ENCODE data around the gene MAPK6. TPM values are rescaled to one million over a fixed set of nuclear protein-coding genes. Genes with fewer than 3 reads are reported as not detected.

Gene MAPK6
- 10 to 100 TPM; 10.4 to 26.2 (median 18.2) TPM for total RNA-seq
- polyA plus RNA-seq: 10 to 100 TPM in 1 of 2 donors, 1 to 10 TPM in 1; 3.6 to 17.5 TPM
- long read RNA-seq, donor 1, full-length matches to known transcripts: 24 of 32 reads
- long read RNA-seq, donor 1, partial matches to known transcripts: 3 of 32 reads
- long read RNA-seq, donor 1, other reads (novel, unspliced or antisense): 5 of 32 reads
- long read RNA-seq, donor 2, full-length matches to known transcripts: 50 of 64 reads
- long read RNA-seq, donor 2, partial matches to known transcripts: 5 of 64 reads
- long read RNA-seq, donor 2, other reads (novel, unspliced or antisense): 9 of 64 reads
- long read RNA-seq, donor 3, full-length matches to known transcripts: 26 of 37 reads
- long read RNA-seq, donor 3, partial matches to known transcripts: 3 of 37 reads
- long read RNA-seq, donor 3, other reads (novel, unspliced or antisense): 8 of 37 reads

GRCh38 chr15:52018693-52019393, at the start of gene MAPK6:
MAPK6 (plus strand) TSS chr15:52019219; CDS start chr15:52046461, 27,242 bp downstream.
- peak; percentile 90 to 96 (median 95) for ATAC-seq
- no peak for TF ChIP-seq CTCF (IDR thresholded peaks at IDR 0.05)
- TF ChIP-seq POLR2A (IDR thresholded peaks at IDR 0.05): peak; percentile 32 to 83
- H3K4me3 ChIP-seq: peak within 1 kb of the TSS; percentile 60 to 89 (median 69)
- no peaks in the 10 kb centered on the region for H3K27me3 ChIP-seq
- peak; percentile 93 to 97 (median 95) for DNase-seq
- H3K36me3 ChIP-seq: no peaks in the 10 kb centered on the region
- peaks cover 5 to 49% (median 33%) of the 10 kb centered on the region in 12 donors for H3K4me1 ChIP-seq
- intact Hi-C loops (cut with DNase I): loop anchor here in 5 of 10 donors (2.0 to 5.0 kb wide), 4 partner anchors 37 to 48 kb away; partner anchors contain the start of gene LEO1 (in 2 of the 5)
- WGBS, 4 donors: 4 to 18% (median 6%) methylated on average over 12 to 59 of the region's 59 CpGs
- H3K27ac ChIP-seq: peak within 1 kb of the TSS; percentile 91 to 96 (median 93)
- no peaks in the 10 kb centered on the region for H3K9me3 ChIP-seq

- intact Hi-C loops (cut with DNase I): loop anchor here in 3 of 10 donors (2.0 to 10.0 kb wide), 3 partner anchors 48 to 175 kb away; partner anchors contain the start of gene MAPK6 (in 2 of the 3)
These were observed 49.3 kb upstream of the MAPK6 start for GRCh38 chr15:51969728-51970127.

GRCh38 chr15:51970132-51970817, 48.7 kb upstream of the MAPK6 start:
- no peak overlapping the region for H3K27ac ChIP-seq
- intact Hi-C loops (cut with DNase I): loop anchor here in 3 of 10 donors (2.0 to 10.0 kb wide), 3 partner anchors 47 to 175 kb away; partner anchors contain the start of gene MAPK6 (in 2 of the 3)
- peak overlapping the region in 8 of 12 donors; percentile 73 to 96 (median 90) for H3K4me3 ChIP-seq
- DNase-seq (no peak), ATAC-seq (no peak)
- TF ChIP-seq CTCF (IDR thresholded peaks at IDR 0.05) (no peak), POLR2A (IDR thresholded peaks at IDR 0.05) (no peak)
- H3K4me1 ChIP-seq: peaks cover 0 to 24% (median 12%) of the 10 kb centered on the region in 12 donors
- H3K9me3 ChIP-seq: peaks cover 0 to 29% (median 15%) of the 10 kb centered on the region in 12 donors
- peaks cover 0 to 12% (median 0%) of the 10 kb centered on the region in 9 donors for H3K36me3 ChIP-seq
- WGBS, 4 donors: 81 to 89% (median 85%) methylated on average over 4 of the region's 4 CpGs
- no peaks in the 10 kb centered on the region for H3K27me3 ChIP-seq

More at GRCh38 chr15:51969728-51970127, 49.3 kb upstream of the MAPK6 start:
- Histone ChIP-seq H3K36me3 (peaks cover 0 to 17% (median under 1%) of the 10 kb centered on the region in 9 donors), H3K4me1 (peaks cover 0 to 24% (median 12%) of the 10 kb centered on the region in 12 donors), H3K4me3 (no peak overlapping the region), H3K9me3 (peaks cover 0 to 29% (median 15%) of the 10 kb centered on the region in 12 donors), H3K27ac (no peak overlapping the region), H3K27me3 (no peaks in the 10 kb centered on the region)
- DNase-seq (no peak), ATAC-seq (no peak)
- TF ChIP-seq CTCF (IDR thresholded peaks at IDR 0.05) (no peak), POLR2A (IDR thresholded peaks at IDR 0.05) (no peak)
- 81 to 93% (median 91%) methylated on average over 4 of the region's 4 CpGs for WGBS, 4 donors
